Measurements from ENCODE around the gene ROR2.

GRCh38 chr9:91963711-91964240 is 13.7 kb upstream of the ROR2 start:
- TF ChIP-seq, protein P1, sequence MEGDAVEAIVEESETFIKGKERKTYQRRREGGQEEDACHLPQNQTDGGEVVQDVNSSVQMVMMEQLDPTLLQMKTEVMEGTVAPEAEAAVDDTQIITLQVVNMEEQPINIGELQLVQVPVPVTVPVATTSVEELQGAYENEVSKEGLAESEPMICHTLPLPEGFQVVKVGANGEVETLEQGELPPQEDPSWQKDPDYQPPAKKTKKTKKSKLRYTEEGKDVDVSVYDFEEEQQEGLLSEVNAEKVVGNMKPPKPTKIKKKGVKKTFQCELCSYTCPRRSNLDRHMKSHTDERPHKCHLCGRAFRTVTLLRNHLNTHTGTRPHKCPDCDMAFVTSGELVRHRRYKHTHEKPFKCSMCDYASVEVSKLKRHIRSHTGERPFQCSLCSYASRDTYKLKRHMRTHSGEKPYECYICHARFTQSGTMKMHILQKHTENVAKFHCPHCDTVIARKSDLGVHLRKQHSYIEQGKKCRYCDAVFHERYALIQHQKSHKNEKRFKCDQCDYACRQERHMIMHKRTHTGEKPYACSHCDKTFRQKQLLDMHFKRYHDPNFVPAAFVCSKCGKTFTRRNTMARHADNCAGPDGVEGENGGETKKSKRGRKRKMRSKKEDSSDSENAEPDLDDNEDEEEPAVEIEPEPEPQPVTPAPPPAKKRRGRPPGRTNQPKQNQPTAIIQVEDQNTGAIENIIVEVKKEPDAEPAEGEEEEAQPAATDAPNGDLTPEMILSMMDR (IDR thresholded peaks at IDR 0.05): no peak
- TF ChIP-seq POLR2AphosphoS5 (IDR thresholded peaks at IDR 0.05) (no peak), POLR2A (IDR thresholded peaks at IDR 0.05) (no peak), EP300 (IDR thresholded peaks at IDR 0.05) (no peak)
